Upper lobe of right lung (tissue), 1 donor: ENCODE measurements around the gene SLC19A3. TPM values are rescaled to one million over a fixed set of nuclear protein-coding genes. Genes with fewer than 3 reads are reported as not detected.
"Not testable (repeated sequence)": the region's sequence is repeated elsewhere in the genome, so short reads cannot be mapped to it uniquely, and the experiment has no call there.

Experiments used
- ATAC-seq: fragments of 200-7000 bp; cut with Tn5 transposase; one replicate; pipeline ENCODE4 v1.9.1; 2020; ENCODE audit warnings: mild to moderate bottlenecking, moderate library complexity
- DNase-seq: peaks from one replicate; pipeline ENCODE4 v3.0.0-alpha.2; 2020
- H3K27ac ChIP-seq: fragments of 200-600 bp; one replicate; pipeline ENCODE4 v1.8.0; 2022
- H3K27me3 ChIP-seq: fragments of 200-600 bp; one replicate; pipeline ENCODE4 v1.8.0; 2022; ENCODE audit warnings: mild to moderate bottlenecking
- H3K36me3 ChIP-seq: fragments of 200-600 bp; one replicate; pipeline ENCODE4 v1.8.0; 2022
- H3K4me1 ChIP-seq: fragments of 200-600 bp; one replicate; pipeline ENCODE4 v1.8.0; 2022
- H3K4me3 ChIP-seq: fragments of 200-600 bp; one replicate; pipeline ENCODE4 v1.8.0; 2022; ENCODE audit warnings: mild to moderate bottlenecking
- H3K9me3 ChIP-seq: fragments of 200-600 bp; one replicate; pipeline ENCODE4 v1.8.0; 2022
- intact Hi-C: fragments of 100-400 bp; cut with DNase I; formaldehyde crosslinking; loops from one replicate; pipeline ENCODE4 v1.11.0; 2022
- long read RNA-seq: library from polyadenylated mRNA; unstranded; transcript quantifications from one replicate; pipeline ENCODE4 v2.0.0, GENCODE V29; 2021
- total RNA-seq: library from RNA; stranded (reverse); fragmentation: NEBNext Ultra II Directional; extraction: Animal tissue kit (Norgen Biotek cat#: 25700); gene quantifications from one replicate; pipeline ENCODE4 v1.2.1, GENCODE V29; 2021
- TF ChIP-seq, protein P1 (sequence below): fragments of 200-600 bp; IDR thresholded peaks from one replicate; pipeline ENCODE4 v1.8.0; 2022; ENCODE audit warnings: antibody characterized with exemption
- donor health status: DM: no; HTN: yes; CAD: no; lungs with severe emphysema.

SLC19A3 gene
- total RNA-seq, result 31.8 TPM
- long read RNA-seq, full-length matches to known transcripts, result 4 of 8 reads
- long read RNA-seq, partial matches to known transcripts, result 0 of 8 reads
- long read RNA-seq, other reads (novel, unspliced or antisense), result 4 of 8 reads

DNA sequence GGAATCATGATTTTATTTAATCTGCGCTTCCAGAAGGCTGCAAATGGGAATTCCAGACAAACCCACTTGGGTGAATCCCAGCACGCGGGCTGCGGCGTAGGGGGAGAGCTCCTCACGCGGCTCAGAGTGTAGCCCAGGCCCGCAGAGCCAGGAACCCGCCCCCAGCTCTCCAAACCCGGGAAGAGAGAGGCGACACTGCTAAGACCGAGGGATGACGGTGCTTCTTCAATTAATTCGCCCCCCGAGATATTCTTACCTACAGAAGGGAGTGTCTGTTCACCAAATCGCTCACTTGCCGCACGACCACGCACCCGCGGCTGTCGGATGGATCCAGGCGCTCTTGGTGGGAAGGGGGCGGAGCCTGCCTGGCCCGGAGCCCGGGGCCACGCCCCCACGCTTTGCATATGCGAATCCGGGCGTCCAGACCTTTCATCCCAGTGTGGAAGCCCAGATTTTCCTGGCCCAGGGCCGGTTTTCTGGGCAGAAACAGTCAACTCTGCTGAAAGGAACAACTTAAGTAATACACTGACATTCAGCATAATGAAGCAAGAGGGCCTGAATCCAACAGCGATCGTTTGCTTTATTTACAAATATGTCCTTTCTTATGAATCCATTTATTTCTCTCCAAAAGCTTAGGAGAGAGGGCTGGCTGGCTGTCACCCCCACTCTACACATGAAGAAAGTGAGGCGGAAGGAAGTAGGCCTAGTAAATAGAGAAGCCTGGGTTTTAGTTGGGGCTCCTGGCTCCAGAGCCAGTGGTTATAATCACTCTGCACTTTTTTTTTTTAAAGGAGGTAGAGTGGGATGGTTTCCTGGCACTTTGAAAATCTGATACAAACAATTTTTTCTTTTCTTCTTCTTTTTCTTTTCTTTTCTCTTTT lies at the start of gene SLC19A3:
Gene SLC19A3 (minus strand): TSS at position 342 of the 881 bp plus-strand sequence. CDS start 15,710 bp downstream, outside the sequence.
- peak within 1 kb of the TSS; percentile 55 for H3K4me3 ChIP-seq
- no peaks in the 10 kb centered on the region for H3K4me1 ChIP-seq
- H3K36me3 ChIP-seq, result no peaks in the 10 kb centered on the region
- H3K27ac ChIP-seq, result peak within 1 kb of the TSS; percentile 70
- H3K9me3 ChIP-seq, result no peaks in the 10 kb centered on the region
- H3K27me3 ChIP-seq, result no peaks in the 10 kb centered on the region
- TF ChIP-seq, protein P1, sequence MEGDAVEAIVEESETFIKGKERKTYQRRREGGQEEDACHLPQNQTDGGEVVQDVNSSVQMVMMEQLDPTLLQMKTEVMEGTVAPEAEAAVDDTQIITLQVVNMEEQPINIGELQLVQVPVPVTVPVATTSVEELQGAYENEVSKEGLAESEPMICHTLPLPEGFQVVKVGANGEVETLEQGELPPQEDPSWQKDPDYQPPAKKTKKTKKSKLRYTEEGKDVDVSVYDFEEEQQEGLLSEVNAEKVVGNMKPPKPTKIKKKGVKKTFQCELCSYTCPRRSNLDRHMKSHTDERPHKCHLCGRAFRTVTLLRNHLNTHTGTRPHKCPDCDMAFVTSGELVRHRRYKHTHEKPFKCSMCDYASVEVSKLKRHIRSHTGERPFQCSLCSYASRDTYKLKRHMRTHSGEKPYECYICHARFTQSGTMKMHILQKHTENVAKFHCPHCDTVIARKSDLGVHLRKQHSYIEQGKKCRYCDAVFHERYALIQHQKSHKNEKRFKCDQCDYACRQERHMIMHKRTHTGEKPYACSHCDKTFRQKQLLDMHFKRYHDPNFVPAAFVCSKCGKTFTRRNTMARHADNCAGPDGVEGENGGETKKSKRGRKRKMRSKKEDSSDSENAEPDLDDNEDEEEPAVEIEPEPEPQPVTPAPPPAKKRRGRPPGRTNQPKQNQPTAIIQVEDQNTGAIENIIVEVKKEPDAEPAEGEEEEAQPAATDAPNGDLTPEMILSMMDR, result no peak
- intact Hi-C loops, result no loop called here
- ATAC-seq, result peak; percentile 97
- DNase-seq, result peak; percentile 93

DNA sequence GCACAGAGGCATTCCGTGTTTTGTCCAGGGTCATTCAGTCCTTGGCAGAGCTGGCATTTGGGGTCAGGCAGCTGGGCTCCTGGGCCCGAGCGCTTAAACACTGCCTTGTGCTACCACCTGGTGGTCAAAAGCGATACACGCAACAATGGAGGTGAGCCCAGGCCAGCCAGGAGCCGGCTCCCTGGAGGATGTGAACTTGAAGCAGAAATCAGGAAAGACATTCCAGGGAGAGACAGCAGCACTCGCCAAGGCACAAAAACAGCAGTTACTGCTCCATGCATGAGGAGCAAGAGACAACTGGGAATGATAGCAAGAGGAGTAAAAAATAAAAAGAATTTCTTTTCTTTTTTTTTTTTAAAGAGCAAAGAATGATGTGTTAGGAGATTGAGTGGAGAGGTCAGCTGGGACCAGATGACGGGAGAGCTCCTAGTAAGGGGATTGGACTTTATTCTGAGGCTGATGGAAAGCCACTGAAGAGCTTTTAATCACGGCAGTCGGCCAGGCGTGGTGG lies 48.6 kb upstream of the SLC19A3 start:
- TF ChIP-seq, protein P1, result peak; percentile 91
- DNase-seq, result peak; percentile 82
- H3K27ac ChIP-seq, result peak overlapping the region; percentile 49

DNA sequence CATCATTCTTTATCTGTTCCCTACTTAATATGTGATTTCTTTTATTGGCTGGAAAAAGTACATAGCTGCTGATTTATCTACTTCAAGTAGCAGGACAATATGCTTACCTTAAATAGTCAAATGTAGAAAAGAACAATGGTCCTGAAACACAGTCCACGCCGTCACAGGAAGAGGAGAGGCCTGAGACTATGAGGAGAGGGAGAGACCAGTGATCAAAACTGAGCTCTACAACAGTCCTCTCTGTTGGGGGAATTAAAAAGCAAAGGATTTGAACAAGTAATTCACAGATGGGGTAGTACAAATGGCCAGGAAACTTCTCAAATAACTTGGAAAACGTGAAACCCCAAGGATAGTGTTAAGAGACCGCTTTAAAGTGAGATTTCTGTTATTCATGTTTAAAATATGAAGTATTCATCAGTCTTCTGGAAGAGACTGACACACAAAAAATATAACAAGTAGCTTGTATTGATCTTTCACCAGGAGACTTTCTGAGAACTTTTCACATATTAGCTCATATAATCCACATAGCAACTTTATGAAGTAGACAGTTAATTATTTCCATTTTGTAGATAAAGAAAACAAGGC lies 48.1 kb upstream of the SLC19A3 start:
- intact Hi-C loops, result loop anchor here (5.0 kb wide), 1 partner anchor 109 kb away; no protein-coding TSS in a partner anchor
- H3K27me3 ChIP-seq, result no peaks in the 10 kb centered on the region
- ATAC-seq (no peak), DNase-seq (no peak)
- peaks cover 7% of the 10 kb centered on the region for H3K4me1 ChIP-seq
- H3K4me3 ChIP-seq, result no peak overlapping the region
- no peaks in the 10 kb centered on the region for H3K36me3 ChIP-seq
- H3K27ac ChIP-seq, result peak overlapping the region; percentile 49
- no peaks in the 10 kb centered on the region for H3K9me3 ChIP-seq
- TF ChIP-seq, protein P1, result no peak

More for the DNA sequence above, 48.6 kb upstream of the SLC19A3 start:
- Histone ChIP-seq H3K4me3 (no peak overlapping the region), H3K4me1 (peaks cover 3% of the 10 kb centered on the region), H3K36me3 (no peaks in the 10 kb centered on the region), H3K27me3 (no peaks in the 10 kb centered on the region), H3K9me3 (no peaks in the 10 kb centered on the region)
- peak; percentile 99 for ATAC-seq
- intact Hi-C loops, result loop anchor here (5.0 kb wide), 1 partner anchor 109 kb away; no protein-coding TSS in a partner anchor

DNA sequence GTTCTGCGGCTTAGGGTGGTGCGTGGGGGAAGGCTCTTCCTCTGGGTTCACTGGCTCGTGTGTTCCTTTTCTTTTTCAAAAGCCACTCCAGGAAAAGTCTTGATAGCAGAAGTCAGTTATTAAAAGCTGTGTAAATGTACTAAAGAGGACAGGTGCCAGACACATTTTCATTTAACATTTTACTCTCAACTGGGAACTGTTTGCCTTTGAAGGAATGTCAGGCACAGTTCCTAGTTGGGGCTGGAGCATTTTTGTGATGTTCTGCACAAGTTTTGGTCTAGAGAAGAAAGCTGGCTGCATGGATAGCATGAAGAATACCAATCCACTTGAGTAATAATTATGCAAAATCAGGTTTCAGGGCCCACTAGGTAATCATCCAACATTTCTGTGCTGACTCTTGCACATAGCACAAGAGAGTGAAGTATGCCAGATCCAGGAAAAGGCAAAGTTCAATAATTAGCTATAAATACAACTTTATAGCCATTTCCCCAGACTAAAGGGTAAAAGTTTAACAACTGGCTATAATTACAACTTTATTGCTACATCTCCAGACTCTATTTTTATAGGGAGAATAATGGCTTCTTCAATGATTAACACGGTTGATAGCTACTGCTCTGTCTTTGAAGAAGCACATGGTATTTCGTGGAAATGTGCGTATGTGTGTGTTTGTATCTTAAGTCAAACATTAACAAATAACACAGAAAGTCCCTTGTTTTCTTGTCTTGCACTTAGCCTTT lies 44.1 kb upstream of the SLC19A3 start:
- ATAC-seq (peak; percentile 40), DNase-seq (no peak)
- Histone ChIP-seq H3K4me1 (peaks cover 7% of the 10 kb centered on the region), H3K36me3 (no peaks in the 10 kb centered on the region), H3K27ac (no peak overlapping the region), H3K27me3 (no peaks in the 10 kb centered on the region), H3K4me3 (no peak overlapping the region), H3K9me3 (no peaks in the 10 kb centered on the region)
- intact Hi-C loops, result no loop called here
- TF ChIP-seq, protein P1, result no peak

DNA sequence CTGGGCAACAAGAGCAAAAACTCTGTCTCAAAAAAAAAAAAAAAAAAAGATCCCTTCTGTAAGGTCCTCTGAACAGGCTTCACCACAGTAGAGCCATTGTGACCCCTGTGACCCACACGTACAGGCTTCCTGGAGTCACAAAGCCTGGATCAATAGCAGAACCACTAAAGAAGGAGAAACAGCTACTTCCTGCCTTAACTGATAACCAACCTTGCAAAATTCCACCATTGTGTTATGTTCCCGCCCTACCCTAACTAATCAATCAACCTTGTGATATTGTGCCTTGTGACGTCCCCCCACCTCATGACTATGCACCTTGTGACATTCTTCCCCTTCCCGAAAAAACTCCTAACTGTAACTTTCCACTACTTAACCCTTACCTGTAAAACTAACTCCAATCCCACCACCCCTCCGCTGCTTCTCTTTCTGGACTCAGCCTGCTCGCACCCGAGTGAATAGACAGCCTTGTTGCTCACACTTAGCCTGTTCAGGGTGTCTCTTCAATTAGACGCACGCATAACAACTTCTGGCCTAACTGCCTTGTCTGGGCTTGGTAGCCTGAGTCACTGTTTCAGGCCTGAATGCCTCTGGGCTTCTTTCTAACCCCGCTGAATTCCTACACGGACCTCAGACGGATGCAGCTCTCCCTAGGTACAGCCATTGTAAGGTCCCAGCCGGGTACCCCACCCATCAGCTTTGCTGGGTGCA lies 41.7 kb upstream of the SLC19A3 start:
- Histone ChIP-seq H3K4me3 (no peak overlapping the region), H3K9me3 (no peaks in the 10 kb centered on the region), H3K4me1 (peaks cover 7% of the 10 kb centered on the region), H3K36me3 (no peaks in the 10 kb centered on the region), H3K27me3 (no peaks in the 10 kb centered on the region), H3K27ac (no peak overlapping the region)
- TF ChIP-seq, protein P1, result no peak
- no peak for ATAC-seq
- intact Hi-C loops, result no loop called here
- DNase-seq, result no peak

DNA sequence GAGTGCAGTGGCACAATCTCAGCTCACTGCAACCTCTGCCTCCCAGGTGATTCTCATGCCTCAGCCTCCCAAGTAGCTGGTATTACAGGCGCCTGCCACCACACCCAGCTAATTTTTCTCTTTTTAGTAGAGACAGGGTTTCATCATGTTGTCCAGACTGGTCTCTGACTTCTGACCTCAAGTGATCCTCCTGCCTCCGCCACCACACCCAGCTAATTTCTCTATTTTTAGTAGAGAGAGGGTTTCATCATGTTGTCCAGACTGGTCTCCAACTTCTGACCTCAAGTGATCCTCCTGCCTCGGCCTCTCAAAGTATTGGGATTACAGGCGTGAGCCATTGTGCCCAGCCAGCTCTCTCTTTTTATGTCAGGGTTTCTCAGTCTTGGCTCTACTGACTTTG lies 38.4 kb upstream of the SLC19A3 start:
- H3K4me3 ChIP-seq, DNase-seq, intact Hi-C loops, ATAC-seq, H3K36me3 ChIP-seq, H3K27me3 ChIP-seq, H3K27ac ChIP-seq, H3K4me1 ChIP-seq, H3K9me3 ChIP-seq: not testable (repeated sequence)
